Prostate gland (tissue), 2 donors: Measurements from ENCODE around the gene LINC00237. TPM values are rescaled to one million over a fixed set of nuclear protein-coding genes. Genes with fewer than 3 reads are reported as not detected.

ENCODE experiments used
- DNase-seq: peaks from one replicate; pipeline ENCODE4 v3.0.0-alpha.2; 2019; ENCODE audit warnings: low spot score
- H3K27ac ChIP-seq, 2 donors: fragments of 200-600 bp; sonication (generic); 2 replicates each; pipeline ENCODE4 v1.5.1; 2017 to 2019
- H3K27me3 ChIP-seq: fragments of 200-600 bp; sonication (generic); replicated peaks from 2 replicates; pipeline ENCODE4 v1.5.1; 2019; ENCODE audit not compliant: insufficient read depth
- H3K36me3 ChIP-seq, 2 donors: fragments of 200-600 bp; sonication (generic); 1 replicate in 1 of 2; 2 replicates in 1 of 2; pipeline versions ENCODE4 v1.5.1 to v1.8.1; 2017 to 2019
- H3K4me1 ChIP-seq: fragments of 200-600 bp; sonication (generic); replicated peaks from 2 replicates; pipeline ENCODE4 v1.5.1; 2019
- H3K4me3 ChIP-seq, 2 donors: fragments of 200-600 bp; sonication (generic); 2 replicates each; pipeline ENCODE4 v1.5.1; 2017 to 2019
- H3K9me3 ChIP-seq: fragments of 200-600 bp; sonication (generic); 2 replicates; pipeline ENCODE4 v1.5.1; 2017
- POLR2A ChIP-seq: fragments of 450-650 bp; IDR thresholded peaks from one replicate; pipeline ENCODE4 v1.6.1; 2016; ENCODE audit warnings: antibody characterized with exemption, mild to moderate bottlenecking
- POLR2AphosphoS5 ChIP-seq: sonication (generic); formaldehyde crosslinking; IDR thresholded peaks from one replicate; pipeline ENCODE4 v1.6.1; 2017; ENCODE audit warnings: antibody characterized with exemption
- WGBS: methylation state at CpG from one replicate; pipeline ENCODE4 v1.1.5; 2018; 5-methylcytosine and 5-hydroxymethylcytosine counted together
- intact Hi-C: fragments of 100-400 bp; cut with DNase I; formaldehyde crosslinking; loops from one replicate; pipeline ENCODE4 v1.14.2; 2022
- total RNA-seq, 2 donors: library from RNA; depleted of rRNA; stranded (reverse); fragments of >200 nt; gene quantifications; one replicate each; pipeline ENCODE4 v1.1.0, GENCODE V29; 2016
- TF ChIP-seq, protein P1 (sequence below), 4 experiments: fragments of 200-600 bp in 2 of 4; fragments of 450-650 bp in 2 of 4; sonication (generic) in 2 of 4; IDR thresholded peaks; 1 replicate in 3 of 4; 2 replicates in 1 of 4; pipeline ENCODE4 v1.5.1; 2016 to 2019; ENCODE audit warnings: antibody characterized with exemption in 4 of 4, mild to moderate bottlenecking in 2 of 4, moderate library complexity in 2 of 4

LINC00237 gene
- total RNA-seq, 2 donors from 2014 or later, result not detected

DNA sequence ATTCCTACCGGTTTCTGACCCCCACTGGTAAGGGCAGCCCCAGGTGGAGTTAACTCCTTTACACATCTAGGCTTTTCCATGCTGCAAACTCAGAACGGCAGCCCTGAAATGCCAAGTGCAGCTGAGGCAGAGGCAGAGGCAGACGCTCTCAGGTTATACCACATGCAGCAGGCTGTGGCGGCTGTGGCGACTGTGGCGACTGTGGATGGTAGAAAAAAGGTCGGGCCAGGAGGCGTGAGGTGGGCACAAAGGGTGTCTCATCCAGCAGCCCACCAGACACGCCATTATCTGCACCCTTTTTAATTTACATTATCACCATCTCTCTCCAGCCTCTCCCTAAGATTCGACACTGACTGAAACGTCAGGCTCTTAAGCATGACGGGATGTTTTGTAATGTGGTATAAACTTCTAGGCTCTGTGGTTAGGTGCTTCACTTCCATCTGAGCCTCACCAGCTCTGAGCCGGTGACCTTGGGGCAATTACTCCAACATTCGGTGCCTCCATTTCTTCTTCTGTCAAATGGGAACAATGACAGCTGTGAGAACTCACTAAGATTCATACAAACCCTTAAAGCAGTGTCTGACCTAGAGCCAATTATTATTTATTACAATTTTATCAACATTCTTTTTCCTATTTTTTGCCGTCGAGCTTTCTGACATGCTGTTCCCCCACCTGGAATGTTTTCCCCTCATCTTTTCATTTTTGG is 27.9 kb upstream of the LINC00237 start:
- intact Hi-C loops, result no loop called here
- no peak for TF ChIP-seq POLR2AphosphoS5
- TF ChIP-seq, protein P1, sequence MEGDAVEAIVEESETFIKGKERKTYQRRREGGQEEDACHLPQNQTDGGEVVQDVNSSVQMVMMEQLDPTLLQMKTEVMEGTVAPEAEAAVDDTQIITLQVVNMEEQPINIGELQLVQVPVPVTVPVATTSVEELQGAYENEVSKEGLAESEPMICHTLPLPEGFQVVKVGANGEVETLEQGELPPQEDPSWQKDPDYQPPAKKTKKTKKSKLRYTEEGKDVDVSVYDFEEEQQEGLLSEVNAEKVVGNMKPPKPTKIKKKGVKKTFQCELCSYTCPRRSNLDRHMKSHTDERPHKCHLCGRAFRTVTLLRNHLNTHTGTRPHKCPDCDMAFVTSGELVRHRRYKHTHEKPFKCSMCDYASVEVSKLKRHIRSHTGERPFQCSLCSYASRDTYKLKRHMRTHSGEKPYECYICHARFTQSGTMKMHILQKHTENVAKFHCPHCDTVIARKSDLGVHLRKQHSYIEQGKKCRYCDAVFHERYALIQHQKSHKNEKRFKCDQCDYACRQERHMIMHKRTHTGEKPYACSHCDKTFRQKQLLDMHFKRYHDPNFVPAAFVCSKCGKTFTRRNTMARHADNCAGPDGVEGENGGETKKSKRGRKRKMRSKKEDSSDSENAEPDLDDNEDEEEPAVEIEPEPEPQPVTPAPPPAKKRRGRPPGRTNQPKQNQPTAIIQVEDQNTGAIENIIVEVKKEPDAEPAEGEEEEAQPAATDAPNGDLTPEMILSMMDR (IDR thresholded peaks at IDR 0.05), result no peak
- no peak for TF ChIP-seq POLR2A

DNA sequence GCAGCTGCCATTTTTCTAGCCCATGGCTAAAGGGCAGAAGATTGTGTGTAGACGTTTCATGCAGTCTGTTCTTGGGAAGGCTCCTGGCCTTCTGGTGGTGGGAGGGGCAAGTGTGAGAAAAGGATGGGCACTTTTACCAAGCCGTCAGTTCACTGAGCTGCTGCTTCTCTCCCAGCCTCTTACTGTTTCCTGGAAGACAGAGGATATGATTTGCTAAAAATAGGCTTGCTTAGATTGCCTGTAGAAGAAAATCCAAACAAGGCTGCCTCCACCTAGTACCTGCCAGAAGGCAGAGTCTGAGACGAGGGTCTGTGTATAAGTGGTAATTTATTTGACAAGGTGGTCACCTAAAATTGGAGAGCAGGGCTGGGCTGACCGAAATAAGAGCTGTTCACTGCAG is 27.2 kb upstream of the LINC00237 start:
- Histone ChIP-seq H3K27ac (no peak overlapping the region), H3K4me1 (no peaks in the 10 kb centered on the region), H3K27me3 (no peaks in the 10 kb centered on the region), H3K9me3 (no peaks in the 10 kb centered on the region), H3K4me3 (no peak overlapping the region), H3K36me3 (no peaks in the 10 kb centered on the region)
- no peak for DNase-seq
- 78% methylated on average over 4 of the region's 4 CpGs for WGBS
- intact Hi-C loops, result no loop called here
- TF ChIP-seq POLR2AphosphoS5 (no peak), POLR2A (no peak)
- TF ChIP-seq, protein P1 (IDR thresholded peaks at IDR 0.05), result no peak

More for the DNA sequence above, 27.9 kb upstream of the LINC00237 start:
- Histone ChIP-seq H3K9me3 (no peaks in the 10 kb centered on the region), H3K27ac (no peak overlapping the region), H3K36me3 (no peaks in the 10 kb centered on the region), H3K4me3 (no peak overlapping the region), H3K4me1 (no peaks in the 10 kb centered on the region), H3K27me3 (no peaks in the 10 kb centered on the region)
- WGBS, result 94% methylated on average over 16 of the region's 16 CpGs
- DNase-seq, result no peak

DNA sequence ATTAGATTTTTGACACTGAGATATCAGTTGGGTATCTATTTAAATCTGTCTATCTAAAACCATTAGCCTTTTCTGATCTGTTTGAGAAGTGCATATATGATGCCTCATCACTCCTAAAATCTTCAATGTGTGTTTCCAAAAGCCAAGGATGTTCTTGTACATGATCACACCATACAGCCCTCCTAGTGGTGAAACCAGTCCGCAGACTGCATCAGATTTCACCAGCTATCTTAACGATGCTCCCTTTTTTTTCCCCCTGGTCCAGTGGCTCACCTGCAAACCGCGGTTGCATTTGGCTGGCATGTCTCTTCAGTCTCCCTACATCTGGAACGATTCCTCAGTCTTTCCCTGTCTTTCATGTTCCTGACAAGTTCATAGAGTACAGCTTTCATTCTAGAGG is 23.7 kb upstream of the LINC00237 start:
- Histone ChIP-seq H3K9me3 (no peaks in the 10 kb centered on the region), H3K27ac (no peak overlapping the region), H3K27me3 (no peaks in the 10 kb centered on the region), H3K36me3 (no peaks in the 10 kb centered on the region), H3K4me1 (no peaks in the 10 kb centered on the region), H3K4me3 (no peak overlapping the region)
- no peak for DNase-seq
- intact Hi-C loops, result loop anchor here (10.0 kb wide), 1 partner anchor 265 kb away; no protein-coding TSS in a partner anchor
- TF ChIP-seq POLR2AphosphoS5, result no peak
- TF ChIP-seq POLR2A, result no peak
- TF ChIP-seq, protein P1 (IDR thresholded peaks at IDR 0.05), result no peak
- WGBS, result 68% methylated on average over 5 of the region's 5 CpGs

DNA sequence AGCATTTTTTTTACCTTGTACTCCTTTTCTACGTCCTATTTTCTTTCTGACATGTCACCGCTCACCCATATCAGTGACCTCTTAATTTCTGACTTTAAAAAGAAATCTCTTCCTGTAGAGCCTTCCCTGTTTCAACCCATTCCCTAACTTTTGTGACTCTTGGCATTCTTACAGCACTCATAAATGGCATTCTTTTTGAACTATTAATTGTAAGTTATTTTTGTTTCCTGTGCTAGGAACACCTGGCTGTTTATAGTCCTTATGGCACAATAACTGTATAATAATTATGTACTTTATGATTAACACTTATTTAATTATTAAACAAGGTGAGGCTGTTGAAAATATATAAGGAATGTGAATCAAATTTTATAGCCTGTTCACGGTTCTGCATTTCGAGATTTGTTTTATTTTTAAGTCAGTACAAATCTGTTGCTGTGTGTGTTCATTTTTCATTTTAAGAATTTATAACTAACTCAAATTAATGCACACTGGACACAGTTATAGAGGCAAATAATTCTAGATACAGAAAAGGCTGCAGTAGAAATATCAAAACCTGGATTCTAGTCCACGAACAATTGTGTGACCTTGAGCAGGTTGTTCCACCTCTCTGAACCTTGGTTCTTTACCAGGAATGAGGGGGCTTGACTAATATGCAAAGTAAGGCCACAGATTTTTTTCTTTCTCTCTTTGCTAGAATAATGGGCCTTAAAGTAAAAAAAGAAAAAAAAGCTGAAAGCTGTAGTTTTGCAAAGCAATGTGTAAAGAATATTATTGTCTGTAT is 21.2 kb upstream of the LINC00237 start:
- H3K27me3 ChIP-seq, result no peaks in the 10 kb centered on the region
- intact Hi-C loops, result loop anchor here (10.0 kb wide), 1 partner anchor 263 kb away; no protein-coding TSS in a partner anchor
- H3K4me1 ChIP-seq, result no peaks in the 10 kb centered on the region
- no peak overlapping the region for H3K27ac ChIP-seq
- no peaks in the 10 kb centered on the region for H3K9me3 ChIP-seq
- WGBS, result 64% methylated on average over 5 of the region's 5 CpGs
- TF ChIP-seq POLR2A, result no peak
- TF ChIP-seq, protein P1 (IDR thresholded peaks at IDR 0.05), result no peak
- no peak for TF ChIP-seq POLR2AphosphoS5
- DNase-seq, result no peak
- no peak overlapping the region for H3K4me3 ChIP-seq
- no peaks in the 10 kb centered on the region for H3K36me3 ChIP-seq
